Umbilical cord (tissue), 2 donors: ENCODE data around the gene ZNF287. TPM values are rescaled to one million over a fixed set of nuclear protein-coding genes. Genes with fewer than 3 reads are reported as not detected.
A peak's percentile ranks its signal among the peaks of the same experiment; 100 is the strongest.

Experiments
- DNase-seq: peaks from one replicate; pipeline ENCODE4 v3.0.0-alpha.2; 2015; ENCODE audit warnings: low spot score
- total RNA-seq: library from RNA; depleted of rRNA; stranded (reverse); fragments of >200 nt; gene quantifications from one replicate; pipeline ENCODE4 v1.2.3, GENCODE V29; 2014; ENCODE audit warnings: low replicate concordance; ENCODE audit not compliant: insufficient read depth

ZNF287 gene
- total RNA-seq, 1 donor from 2014 or later, result 12.8 TPM

- peak; percentile 76 for DNase-seq
These were observed 52.4 kb downstream of the ZNF287 start for GRCh38 chr17:16516594-16517051.

DNA sequence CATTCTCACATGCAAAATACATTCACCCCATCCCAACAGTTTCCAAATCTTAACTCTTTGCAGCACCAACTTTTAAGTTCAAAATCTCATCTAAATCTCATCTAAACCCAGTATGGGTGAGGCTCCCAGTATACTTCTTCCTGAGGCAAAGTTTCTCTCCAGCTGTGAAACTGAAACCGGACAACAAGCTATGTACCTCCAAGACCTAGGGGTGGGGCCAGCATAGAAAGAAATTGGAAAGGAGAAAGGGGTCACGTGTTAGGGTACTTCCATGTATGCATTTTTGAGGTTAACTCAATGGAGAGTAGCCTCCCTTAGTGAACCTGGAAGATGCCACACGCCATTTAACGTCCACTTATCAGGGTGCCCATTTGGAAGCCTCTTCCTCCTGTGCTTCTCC is 53.1 kb downstream of the ZNF287 start:
- no peak for DNase-seq

- no peak for DNase-seq
These were observed 55.1 kb downstream of the ZNF287 start for GRCh38 chr17:16513873-16514272.

DNA sequence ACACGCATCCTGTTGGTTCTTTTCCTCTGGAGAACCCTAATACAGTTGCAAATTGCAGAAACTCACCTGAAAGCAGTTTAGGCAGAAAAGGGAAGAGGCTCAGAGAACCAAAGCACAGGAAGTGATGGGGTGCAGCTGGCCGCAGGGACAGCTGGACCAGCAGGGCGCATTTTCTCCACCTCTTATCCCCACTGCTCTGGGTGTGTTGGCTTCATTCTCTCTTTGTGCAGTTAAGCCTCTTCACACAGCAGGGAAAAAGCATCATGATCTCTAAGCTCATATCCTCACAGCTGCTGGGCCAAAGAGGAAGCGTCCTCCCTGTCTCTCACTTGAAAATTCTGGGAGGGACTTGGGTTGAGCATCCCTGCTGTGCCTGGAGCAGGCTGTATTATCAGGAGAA is 57.0 kb downstream of the ZNF287 start:
- peak; percentile 19 for DNase-seq

GRCh38 chr17:16511593-16511992 is 57.4 kb downstream of the ZNF287 start:
- no peak for DNase-seq

DNA sequence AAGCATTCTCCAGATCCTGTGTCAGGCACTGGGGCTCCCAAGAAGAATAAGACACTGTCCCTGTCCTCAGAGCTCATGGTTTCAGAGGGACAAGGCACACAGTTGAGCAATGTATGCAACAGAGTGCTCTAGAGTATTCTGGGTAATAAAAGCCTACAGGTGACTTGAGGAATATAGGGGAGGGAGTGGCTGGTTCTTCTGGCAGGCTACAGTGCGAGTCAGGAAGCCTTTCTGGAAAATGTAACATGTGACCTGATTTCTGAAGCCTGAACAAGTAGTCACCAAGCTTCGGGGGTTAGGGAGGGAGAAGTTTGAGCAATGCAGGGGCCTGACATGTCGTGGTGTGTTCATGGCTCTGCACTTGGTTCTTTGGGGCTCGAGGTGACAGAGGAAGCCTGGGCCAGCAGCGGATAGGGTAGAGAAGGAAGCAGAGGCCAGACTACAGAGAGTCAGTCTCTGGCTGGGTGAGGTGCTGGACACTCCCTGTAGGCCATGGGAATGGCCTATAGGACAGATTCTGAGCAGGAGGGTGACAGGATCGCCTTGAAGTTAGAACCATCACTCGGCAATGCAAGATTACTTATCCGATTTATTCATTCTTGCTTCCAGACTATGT is 61.0 kb downstream of the ZNF287 start:
- DNase-seq, result no peak

GRCh38 chr17:16506188-16506587 is 62.8 kb downstream of the ZNF287 start:
- DNase-seq, result no peak

DNA sequence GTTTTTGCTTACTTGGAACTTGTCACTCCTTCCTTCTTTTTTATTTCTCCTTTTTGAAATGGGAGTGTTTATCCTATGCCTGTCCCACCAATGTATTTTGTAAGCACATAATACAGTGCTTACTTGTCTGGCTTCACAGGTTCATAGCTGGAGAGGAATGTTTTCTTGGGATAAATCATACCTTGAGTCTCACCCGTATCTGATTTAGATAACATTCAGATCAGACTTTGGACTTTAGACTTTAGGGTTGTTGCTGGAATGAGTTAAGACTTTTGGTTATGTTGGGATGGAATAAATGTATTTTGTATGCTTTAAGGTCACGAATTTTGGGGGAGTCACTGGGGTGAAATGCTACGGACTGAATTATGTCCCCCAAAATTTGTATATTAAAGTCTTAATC is 64.0 kb downstream of the ZNF287 start:
- DNase-seq, result no peak

Other genes starting within 250 kb of the ZNF287 start
- 23.6 TPM for gene CENPV, start 215.7 kb downstream of the ZNF287 start, total RNA-seq
- 1,366 TPM for gene UBB, start 188.1 kb downstream of the ZNF287 start, total RNA-seq
- 22.9 TPM for gene TRPV2, start 153.6 kb downstream of the ZNF287 start, total RNA-seq
- 7.9 TPM for gene LRRC75A, start 77.0 kb downstream of the ZNF287 start, total RNA-seq
- 16.9 TPM for gene ZNF624, start 84.6 kb upstream of the ZNF287 start, total RNA-seq
- gene CCDC144A, start 121.0 kb upstream of the ZNF287 start, total RNA-seq, result 20.9 TPM